ENCODE data around the gene FAM107A. TPM values are rescaled to one million over a fixed set of nuclear protein-coding genes. Genes with fewer than 3 reads are reported as not detected.

The FAM107A gene
- total RNA-seq, 1 donor from 2014 or later = 1.3 TPM

- no peak overlapping the region for H3K4me3 ChIP-seq (ENCODE audit: low read depth, low read length)
- DNase-seq (ENCODE audit: low read depth) = no peak
- TF ChIP-seq, protein P1, sequence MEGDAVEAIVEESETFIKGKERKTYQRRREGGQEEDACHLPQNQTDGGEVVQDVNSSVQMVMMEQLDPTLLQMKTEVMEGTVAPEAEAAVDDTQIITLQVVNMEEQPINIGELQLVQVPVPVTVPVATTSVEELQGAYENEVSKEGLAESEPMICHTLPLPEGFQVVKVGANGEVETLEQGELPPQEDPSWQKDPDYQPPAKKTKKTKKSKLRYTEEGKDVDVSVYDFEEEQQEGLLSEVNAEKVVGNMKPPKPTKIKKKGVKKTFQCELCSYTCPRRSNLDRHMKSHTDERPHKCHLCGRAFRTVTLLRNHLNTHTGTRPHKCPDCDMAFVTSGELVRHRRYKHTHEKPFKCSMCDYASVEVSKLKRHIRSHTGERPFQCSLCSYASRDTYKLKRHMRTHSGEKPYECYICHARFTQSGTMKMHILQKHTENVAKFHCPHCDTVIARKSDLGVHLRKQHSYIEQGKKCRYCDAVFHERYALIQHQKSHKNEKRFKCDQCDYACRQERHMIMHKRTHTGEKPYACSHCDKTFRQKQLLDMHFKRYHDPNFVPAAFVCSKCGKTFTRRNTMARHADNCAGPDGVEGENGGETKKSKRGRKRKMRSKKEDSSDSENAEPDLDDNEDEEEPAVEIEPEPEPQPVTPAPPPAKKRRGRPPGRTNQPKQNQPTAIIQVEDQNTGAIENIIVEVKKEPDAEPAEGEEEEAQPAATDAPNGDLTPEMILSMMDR (conservative IDR thresholded peaks at IDR 0.05; ENCODE audit: low read depth, low read length) = no peak
Observed at GRCh38 chr3:58540176-58540858, 36.9 kb downstream of the FAM107A start.

DNA sequence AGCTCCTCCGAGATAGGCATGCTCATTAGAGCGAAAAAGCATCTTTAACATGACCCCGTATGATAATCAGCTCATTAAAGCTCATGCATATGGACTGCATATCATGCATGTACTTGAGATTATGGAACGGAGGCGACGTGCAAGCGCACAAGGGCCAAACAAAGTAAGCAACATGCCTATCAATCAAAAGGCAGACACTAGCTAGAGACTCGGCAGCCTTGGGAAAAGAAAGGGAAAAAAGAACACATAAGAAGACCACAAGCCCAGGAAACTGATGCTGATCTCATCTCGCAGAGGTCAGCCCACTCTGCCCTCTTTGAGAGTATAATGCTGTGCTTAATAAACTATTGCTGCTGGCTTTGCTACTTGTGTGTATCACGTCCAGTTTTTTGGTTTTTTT lies 37.6 kb downstream of the FAM107A start:
- TF ChIP-seq, protein P1 (conservative IDR thresholded peaks at IDR 0.05; ENCODE audit: low read depth, low read length) = no peak
- no peak overlapping the region for H3K4me3 ChIP-seq (ENCODE audit: low read depth, low read length)
- DNase-seq (ENCODE audit: low read depth) = no peak

- DNase-seq (ENCODE audit: low read depth) = no peak
- TF ChIP-seq, protein P1 (conservative IDR thresholded peaks at IDR 0.05; ENCODE audit: low read depth, low read length) = no peak
- no peak overlapping the region for H3K4me3 ChIP-seq (ENCODE audit: low read depth, low read length)
Observed at GRCh38 chr3:58537412-58538301, 39.5 kb downstream of the FAM107A start.

GRCh38 chr3:58536501-58537411 lies 40.4 kb downstream of the FAM107A start, which contains the start of gene ACOX2:
Gene ACOX2 (minus strand): TSS chr3:58537190. CDS start chr3:58535106, 2,084 bp downstream.
- no peak within 1 kb of the TSS for H3K4me3 ChIP-seq (ENCODE audit: low read depth, low read length)
- DNase-seq (ENCODE audit: low read depth) = no peak

DNA sequence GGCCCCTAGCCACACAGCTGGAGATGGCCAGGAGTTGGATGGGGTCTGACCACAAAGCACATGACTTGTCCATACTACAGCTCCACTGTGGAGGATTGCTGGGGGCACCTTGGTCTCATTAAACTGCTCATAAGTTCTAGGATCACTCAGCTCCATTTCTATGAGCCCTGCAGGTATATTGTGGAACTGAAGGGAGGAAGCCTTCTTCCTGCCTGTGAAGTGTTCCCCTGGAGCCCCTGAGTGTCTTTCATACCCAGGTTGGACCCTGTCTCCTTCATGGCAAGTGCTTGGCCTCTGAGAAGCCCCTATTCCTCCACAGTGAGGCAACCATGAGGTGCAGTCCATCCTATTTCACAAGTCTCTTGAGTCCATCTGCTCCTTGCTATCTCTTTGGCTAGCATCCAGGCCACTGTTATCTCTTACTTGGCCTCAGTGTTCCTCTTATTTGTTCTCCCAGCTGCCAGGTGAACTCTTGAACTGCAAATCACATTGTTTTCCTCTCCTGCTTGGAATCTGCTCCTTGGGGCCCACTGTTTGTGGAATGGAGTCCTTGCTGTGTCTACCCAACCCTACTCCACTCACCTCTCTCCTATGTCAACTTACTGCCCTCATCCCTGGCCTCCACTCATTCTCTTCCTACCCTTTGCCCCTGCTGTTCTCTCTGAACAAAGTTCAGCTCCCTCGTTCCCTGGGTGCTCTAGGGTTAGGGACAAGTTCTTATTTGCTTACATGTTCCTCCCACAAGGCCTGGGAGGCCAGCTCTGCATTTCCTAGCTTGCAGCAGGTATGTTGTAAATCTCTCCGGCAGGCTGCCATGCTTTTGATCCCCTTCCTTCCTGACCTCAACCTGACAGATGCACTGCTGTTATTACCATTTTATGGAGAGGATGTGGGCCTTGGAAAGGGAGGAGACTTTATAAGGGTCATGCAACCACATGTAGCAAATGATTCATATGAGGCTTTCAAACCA lies 41.4 kb downstream of the FAM107A start:
- DNase-seq (ENCODE audit: low read depth) = no peak
- H3K4me3 ChIP-seq (ENCODE audit: low read depth, low read length) = no peak overlapping the region
- TF ChIP-seq, protein P1 (conservative IDR thresholded peaks at IDR 0.05; ENCODE audit: low read depth, low read length) = no peak

More at GRCh38 chr3:58536501-58537411, 40.4 kb downstream of the FAM107A start, which contains the start of gene ACOX2:
- TF ChIP-seq, protein P1 (conservative IDR thresholded peaks at IDR 0.05; ENCODE audit: low read depth, low read length) = no peak
